ENCODE measurements around the gene CARD11.

Gene CARD11

DNA sequence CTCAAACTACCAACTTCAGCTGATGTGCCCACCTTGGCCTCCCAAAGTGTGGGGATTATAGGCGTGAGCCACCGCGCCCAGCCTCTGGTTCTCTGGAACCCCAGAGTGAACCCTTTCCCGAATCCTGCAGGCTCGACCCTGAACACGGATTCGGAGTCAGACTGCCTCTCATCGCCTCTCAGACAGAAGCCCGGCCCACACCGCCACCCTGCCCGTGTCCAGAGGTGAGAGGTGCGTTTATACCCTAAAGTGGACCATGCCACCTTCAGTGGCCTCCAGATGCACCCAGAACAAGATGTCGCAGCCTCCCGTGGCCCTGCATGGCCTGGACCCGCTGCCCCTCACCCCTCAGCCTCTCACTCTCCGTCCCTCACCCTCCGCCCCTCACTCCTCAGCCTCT is 134.6 kb downstream of the CARD11 start:
- TF ChIP-seq, protein P1, sequence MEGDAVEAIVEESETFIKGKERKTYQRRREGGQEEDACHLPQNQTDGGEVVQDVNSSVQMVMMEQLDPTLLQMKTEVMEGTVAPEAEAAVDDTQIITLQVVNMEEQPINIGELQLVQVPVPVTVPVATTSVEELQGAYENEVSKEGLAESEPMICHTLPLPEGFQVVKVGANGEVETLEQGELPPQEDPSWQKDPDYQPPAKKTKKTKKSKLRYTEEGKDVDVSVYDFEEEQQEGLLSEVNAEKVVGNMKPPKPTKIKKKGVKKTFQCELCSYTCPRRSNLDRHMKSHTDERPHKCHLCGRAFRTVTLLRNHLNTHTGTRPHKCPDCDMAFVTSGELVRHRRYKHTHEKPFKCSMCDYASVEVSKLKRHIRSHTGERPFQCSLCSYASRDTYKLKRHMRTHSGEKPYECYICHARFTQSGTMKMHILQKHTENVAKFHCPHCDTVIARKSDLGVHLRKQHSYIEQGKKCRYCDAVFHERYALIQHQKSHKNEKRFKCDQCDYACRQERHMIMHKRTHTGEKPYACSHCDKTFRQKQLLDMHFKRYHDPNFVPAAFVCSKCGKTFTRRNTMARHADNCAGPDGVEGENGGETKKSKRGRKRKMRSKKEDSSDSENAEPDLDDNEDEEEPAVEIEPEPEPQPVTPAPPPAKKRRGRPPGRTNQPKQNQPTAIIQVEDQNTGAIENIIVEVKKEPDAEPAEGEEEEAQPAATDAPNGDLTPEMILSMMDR (IDR thresholded peaks at IDR 0.05; ENCODE audit: low read depth, low read length): no peak
- in situ Hi-C loops (cut with HindIII; ENCODE audit: low sequenced_read_pairs): no loop called here

DNA sequence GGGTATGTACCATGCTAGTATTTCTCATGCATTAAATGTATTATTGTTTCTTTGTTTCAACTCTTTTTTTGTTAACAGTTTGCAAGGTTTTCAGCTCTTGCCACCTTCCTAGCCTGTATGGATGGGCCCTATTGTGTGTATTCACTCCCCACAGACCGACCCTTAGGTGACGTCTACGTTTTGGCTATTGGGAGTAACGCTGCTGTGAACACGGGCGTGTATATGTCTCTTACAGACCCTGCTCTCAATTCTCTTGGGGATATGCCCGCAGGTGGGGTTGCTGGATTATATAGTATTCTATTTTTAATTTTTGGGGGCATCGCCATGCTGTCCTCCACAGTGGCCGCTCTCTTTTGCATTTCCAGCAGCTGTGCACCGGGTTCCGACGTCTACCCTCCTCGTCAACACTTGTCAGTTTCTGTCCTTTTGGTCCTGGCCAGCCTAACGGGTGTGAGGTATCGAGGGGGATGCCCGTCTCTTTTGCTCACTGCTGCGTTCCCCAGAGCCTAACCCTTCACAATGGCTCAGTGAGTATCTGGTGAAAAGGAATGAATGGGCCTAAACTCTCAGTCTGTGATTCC is 135.5 kb downstream of the CARD11 start:
- no peak for DNase-seq (ENCODE audit: low read depth, low spot score)
- no peak overlapping the region for H3K4me3 ChIP-seq (ENCODE audit: low read depth, low read length)
- TF ChIP-seq, protein P1 (IDR thresholded peaks at IDR 0.05; ENCODE audit: low read depth, low read length): no peak
- in situ Hi-C loops (cut with HindIII; ENCODE audit: low sequenced_read_pairs): no loop called here

More for the DNA sequence above, 134.6 kb downstream of the CARD11 start:
- H3K4me3 ChIP-seq (ENCODE audit: low read depth, low read length): no peak overlapping the region
- no peak for DNase-seq (ENCODE audit: low read depth, low spot score)

DNA sequence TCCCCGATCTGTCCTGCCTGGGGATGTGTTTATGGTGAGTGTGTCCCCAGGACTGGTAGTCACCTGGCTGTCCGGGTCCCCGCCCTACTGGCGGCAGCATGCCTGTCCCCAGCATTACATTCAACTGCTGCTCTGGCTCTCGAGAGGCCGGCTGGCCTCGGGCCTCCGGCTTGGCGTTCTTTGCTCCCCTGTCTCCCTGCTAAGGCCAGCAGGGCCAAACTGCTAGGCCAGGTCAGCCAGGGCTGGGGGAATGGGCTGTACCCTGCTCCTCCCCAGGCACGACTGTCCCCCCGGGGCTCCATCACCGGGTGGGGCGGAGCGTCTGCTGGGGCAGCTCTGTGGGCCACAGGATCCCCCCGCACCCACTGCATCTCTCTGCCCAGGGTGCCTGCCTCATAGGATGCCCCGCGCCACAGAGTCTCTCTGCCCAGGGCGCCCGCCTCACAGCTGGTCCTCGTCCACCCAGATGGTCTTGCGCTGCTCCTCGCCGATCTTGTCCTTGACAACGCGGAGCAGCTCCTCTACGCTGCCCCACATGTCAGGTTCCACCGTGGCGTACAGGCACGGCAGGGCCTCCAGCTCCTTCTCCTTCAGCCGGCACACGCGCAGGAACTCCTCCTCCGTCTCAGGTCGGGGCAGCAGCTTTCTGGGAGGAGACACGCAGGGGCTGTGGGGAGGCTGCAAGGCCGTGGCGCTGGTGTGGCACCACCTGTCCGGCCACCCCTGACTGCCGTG is 137.3 kb downstream of the CARD11 start:
- no peak for DNase-seq (ENCODE audit: low read depth, low spot score)
- in situ Hi-C loops (cut with HindIII; ENCODE audit: low sequenced_read_pairs): no loop called here
- H3K4me3 ChIP-seq (ENCODE audit: low read depth, low read length): no peak overlapping the region
- TF ChIP-seq, protein P1 (IDR thresholded peaks at IDR 0.05; ENCODE audit: low read depth, low read length): no peak

DNA sequence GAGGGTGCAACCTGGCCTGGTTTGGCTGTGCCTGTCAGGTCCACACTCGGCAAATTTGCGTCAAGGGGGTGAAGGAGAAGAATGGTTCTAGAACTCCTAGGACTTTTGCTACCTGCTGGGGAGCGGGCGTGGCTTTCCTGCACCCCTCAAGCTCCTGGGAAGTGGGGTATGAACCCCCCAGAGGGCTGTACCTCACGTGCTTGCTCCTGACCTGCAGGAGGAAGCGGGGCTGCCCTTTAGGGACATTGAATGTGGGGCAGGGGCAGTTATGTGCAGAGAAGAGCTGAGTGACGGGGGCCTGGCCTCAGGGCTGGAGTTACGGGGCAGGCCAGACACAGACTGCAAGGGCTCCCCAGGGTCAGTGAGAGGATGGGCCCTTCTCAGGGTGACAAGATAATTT is 138.2 kb downstream of the CARD11 start:
- DNase-seq (ENCODE audit: low read depth, low spot score): no peak
- in situ Hi-C loops (cut with HindIII; ENCODE audit: low sequenced_read_pairs): no loop called here
- TF ChIP-seq, protein P1 (IDR thresholded peaks at IDR 0.05; ENCODE audit: low read depth, low read length): no peak
- no peak overlapping the region for H3K4me3 ChIP-seq (ENCODE audit: low read depth, low read length)

DNA sequence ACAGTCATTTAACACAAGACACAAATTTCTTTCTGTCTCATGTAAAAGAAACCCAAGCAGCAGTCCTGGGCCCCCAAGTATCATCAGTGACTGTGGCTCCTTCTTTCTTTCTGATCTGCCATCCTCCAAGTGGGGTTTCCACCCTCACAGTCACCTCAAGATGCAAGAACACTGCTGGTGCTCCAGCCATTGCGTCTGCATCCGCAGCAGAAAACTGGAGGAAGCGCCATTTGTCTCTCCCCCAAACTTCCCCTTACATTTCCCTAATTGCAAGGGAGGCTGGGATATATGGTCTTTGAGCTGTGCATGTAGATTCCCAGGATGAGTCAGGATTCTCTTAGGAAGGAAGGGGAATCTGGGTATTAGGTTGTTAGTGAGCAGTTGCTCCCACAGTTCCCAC is 138.6 kb downstream of the CARD11 start:
- no peak overlapping the region for H3K4me3 ChIP-seq (ENCODE audit: low read depth, low read length)
- TF ChIP-seq, protein P1 (IDR thresholded peaks at IDR 0.05; ENCODE audit: low read depth, low read length): no peak
- DNase-seq (ENCODE audit: low read depth, low spot score): no peak
- in situ Hi-C loops (cut with HindIII; ENCODE audit: low sequenced_read_pairs): no loop called here

DNA sequence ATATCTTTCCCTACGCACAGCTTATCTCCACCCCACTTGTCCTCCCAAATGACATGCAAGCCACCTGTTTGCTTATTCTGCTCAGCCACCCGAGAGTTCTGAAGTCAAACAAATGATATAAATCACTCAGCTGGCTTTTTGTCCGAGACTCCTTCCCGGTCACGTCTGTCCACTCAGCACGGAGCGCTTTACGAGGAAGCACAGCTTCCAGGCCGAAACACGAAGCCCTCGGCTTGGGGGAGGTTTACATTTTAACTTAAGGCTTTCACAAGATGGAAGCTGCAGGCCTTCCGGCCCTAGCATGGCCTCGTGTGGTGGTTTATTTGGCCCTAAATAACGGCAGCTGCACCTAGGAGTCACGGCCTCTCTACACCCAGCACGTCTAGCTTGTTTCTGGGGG is 139.5 kb downstream of the CARD11 start:
- TF ChIP-seq, protein P1 (IDR thresholded peaks at IDR 0.05; ENCODE audit: low read depth, low read length): no peak
- no peak for DNase-seq (ENCODE audit: low read depth, low spot score)
- H3K4me3 ChIP-seq (ENCODE audit: low read depth, low read length): no peak overlapping the region
- in situ Hi-C loops (cut with HindIII; ENCODE audit: low sequenced_read_pairs): no loop called here
